ENCODE measurements around the gene SPOP.
A peak's percentile ranks its signal among the peaks of the same experiment; 100 is the strongest.
"Not testable (repeated sequence)": the region's sequence is repeated elsewhere in the genome, so short reads cannot be mapped to it uniquely, and the experiment has no call there.

The SPOP gene

GRCh38 chr17:49647256-49647585 is 30.7 kb downstream of the SPOP start:
- no peak for DNase-seq (ENCODE audit: low read depth)

- peak; percentile 89 for DNase-seq (ENCODE audit: low read depth)
These were observed 31.3 kb downstream of the SPOP start for GRCh38 chr17:49646391-49647255.

GRCh38 chr17:49646056-49646390 is 31.9 kb downstream of the SPOP start:
- DNase-seq (ENCODE audit: low read depth) = not testable (repeated sequence)

DNA sequence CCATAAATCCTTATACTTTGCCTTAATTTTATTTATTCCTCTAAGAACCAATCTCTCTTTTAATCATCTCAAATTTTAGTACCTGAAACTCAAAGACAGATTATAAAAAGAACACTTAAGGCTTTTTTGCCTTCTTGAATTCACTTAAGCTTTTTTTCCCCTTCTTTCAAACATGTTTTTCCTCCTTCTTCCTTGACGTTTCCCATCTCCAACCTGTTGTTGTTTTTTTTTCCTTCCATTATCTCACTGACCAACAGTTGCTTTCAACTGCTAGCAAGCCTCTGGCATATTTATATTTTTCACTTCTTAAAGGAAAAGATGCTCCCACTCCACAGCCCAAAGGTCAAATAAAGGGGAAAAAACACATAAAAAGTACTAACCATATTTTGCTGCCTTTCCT is 32.2 kb downstream of the SPOP start:
- DNase-seq (ENCODE audit: low read depth) = no peak

- DNase-seq (ENCODE audit: low read depth) = peak; percentile 48
These were observed 37.3 kb downstream of the SPOP start for GRCh38 chr17:49640556-49640955.

- DNase-seq (ENCODE audit: low read depth) = peak; percentile 78
These were observed 39.1 kb downstream of the SPOP start for GRCh38 chr17:49638818-49639217.

DNA sequence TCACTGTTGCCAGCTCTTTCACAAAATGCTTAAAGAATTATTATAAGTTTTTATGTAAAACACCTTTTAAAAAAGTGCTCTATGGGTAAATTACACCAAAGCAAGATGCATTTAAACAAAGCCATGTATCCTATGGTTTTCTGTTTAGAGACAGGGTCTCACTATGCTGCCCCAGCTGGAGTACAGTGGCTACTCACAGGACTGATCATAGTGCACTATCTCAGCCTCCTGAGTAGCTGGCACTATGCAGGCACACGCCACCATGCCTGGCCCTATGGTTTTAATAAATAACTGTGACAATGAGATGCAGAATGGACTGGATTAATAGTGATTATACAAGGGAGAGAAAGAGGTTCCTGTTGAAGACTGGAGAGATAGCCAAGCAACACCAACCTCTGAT is 40.2 kb downstream of the SPOP start:
- DNase-seq (ENCODE audit: low read depth) = no peak

- DNase-seq (ENCODE audit: low read depth) = peak; percentile 83
These were observed 40.8 kb downstream of the SPOP start for GRCh38 chr17:49637050-49637449.

GRCh38 chr17:49635121-49635520 is 42.8 kb downstream of the SPOP start:
- DNase-seq (ENCODE audit: low read depth) = no peak

DNA sequence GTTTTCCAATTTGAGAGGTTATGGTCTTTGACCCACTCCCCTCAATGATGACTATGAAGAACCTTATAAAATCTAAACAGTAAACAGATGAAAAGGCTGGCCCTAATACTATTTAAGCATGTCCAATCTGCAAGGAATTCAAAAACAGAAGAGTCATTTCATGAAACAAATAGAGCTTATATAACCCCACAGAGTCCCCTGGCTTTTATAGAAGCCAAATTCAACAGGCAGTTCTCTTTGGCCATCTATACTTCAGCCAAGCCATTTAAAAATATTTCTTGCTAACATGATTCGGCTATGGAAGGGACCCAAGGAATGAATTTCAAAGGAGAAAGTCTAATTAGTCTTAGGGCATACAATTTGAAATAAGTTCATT is 43.4 kb downstream of the SPOP start:
- peak; percentile 35 for DNase-seq (ENCODE audit: low read depth)

- no peak for DNase-seq (ENCODE audit: low read depth)
These were observed 44.0 kb downstream of the SPOP start for GRCh38 chr17:49633762-49634484.

DNA sequence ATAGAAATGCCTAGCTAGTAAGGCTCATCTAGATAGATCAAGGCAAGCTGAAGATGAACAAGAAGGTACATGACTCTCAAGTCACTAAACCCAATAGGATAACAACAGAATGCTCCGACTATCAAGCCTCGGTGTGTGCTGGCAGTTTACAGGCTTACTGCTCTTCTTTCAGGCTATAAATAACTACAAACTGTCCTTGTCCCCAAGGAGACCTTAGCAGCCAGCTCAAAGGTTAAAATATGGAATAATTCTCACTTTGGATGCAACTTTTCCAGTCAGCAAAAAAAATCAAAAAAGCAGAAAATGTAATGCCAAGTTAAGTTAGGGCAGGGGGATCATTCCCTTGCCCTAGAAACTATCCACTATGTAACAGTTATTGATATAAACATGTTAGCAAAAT is 44.6 kb downstream of the SPOP start:
- DNase-seq (ENCODE audit: low read depth) = no peak

DNA sequence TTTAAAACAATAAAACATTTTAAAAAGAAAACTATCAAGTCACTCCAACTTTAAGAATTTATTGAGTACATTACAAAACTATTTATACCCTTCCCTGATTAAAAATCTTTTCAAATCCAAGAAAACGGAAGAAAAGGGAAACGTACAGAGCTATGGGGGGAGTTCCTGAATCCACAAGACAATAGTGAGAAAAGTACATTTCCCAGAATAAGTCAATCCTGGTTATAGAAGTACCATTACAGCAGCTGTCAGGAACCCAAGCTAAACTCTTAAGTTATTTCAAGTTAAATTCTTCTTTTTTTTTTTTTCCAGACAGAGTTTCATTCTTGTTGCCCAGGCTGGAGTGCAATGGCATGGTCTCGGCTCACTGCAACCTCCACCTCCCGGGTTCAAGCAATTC is 45.7 kb downstream of the SPOP start:
- no peak for DNase-seq (ENCODE audit: low read depth)

- DNase-seq (ENCODE audit: low read depth) = peak; percentile 67
These were observed 46.4 kb downstream of the SPOP start for GRCh38 chr17:49631496-49631895.

GRCh38 chr17:49630113-49630900 is 47.6 kb downstream of the SPOP start:
- no peak for DNase-seq (ENCODE audit: low read depth)

DNA sequence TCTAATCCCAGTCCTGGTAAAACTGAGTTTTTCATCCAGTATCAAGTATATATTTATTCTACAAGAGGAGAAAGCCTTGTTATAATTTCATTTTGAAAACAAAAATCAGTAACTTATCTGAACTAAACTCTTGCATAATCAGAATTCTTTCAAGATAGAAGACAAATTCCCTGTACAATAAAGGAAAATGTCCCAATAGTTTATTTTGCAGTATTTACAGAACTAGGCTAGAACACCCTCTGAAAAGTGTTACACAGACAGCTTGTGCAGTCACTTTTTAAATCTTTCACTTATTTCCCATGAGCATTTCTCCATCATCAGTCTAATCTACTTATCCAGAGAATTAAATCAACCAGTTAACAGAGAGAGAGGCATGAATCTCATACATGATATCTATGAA is 48.5 kb downstream of the SPOP start:
- no peak for DNase-seq (ENCODE audit: low read depth)

- peak; percentile 77 for DNase-seq (ENCODE audit: low read depth)
These were observed 53.0 kb downstream of the SPOP start for GRCh38 chr17:49624896-49625295.

GRCh38 chr17:49621946-49622529 is 55.9 kb downstream of the SPOP start:
- DNase-seq (ENCODE audit: low read depth) = no peak

- no peak for DNase-seq (ENCODE audit: low read depth)
These were observed 56.5 kb downstream of the SPOP start for GRCh38 chr17:49621420-49621819.

- peak; percentile 59 for DNase-seq (ENCODE audit: low read depth)
These were observed 59.8 kb downstream of the SPOP start for GRCh38 chr17:49618028-49618611.

DNA sequence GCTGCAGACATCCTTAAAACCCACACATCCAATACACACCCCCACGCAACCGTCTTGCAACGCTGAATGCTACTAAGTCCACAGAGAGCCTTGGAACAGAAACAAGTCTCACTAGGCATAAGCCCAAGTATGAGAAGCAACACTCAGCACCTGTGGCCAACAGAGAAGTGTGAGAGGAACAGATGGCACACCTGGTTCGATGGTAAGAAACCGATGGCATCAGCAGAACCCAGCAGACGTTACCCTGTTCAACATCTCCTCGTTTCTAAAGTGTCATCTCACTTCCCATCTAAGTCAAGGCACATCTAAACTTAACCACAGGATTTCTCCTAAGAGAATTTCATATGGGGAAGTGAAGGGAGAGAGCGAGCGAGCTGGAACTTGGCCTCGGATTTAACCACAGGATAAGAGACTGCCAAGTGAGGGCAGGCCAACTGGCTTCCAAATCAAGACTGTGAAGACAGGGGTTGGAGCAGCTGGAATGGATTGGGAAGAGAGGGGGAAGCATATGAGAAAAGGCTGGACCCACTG is 61.2 kb downstream of the SPOP start:
- peak; percentile 71 for DNase-seq (ENCODE audit: low read depth)

DNA sequence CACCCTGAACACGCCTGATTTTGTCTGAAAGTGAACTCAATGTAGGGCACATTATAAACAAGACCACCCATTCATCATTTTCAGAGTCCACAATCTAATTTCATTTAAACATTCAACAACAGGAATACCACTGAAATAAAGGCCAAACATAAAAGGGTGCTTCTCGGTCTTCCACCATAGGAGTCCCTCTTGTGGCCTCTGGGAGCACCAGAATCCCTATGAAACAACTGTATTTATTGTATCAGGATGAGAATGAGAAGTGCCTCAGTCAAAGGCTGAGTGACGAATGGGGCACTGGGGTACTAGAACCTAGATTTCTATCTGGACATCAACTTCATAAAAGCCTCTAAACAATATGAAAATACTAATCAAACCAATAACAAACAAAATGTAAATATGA is 61.8 kb downstream of the SPOP start:
- no peak for DNase-seq (ENCODE audit: low read depth)

All from EH (cell line).